Activated naive CD4-positive, alpha-beta T cell treated with anti-CD3 and anti-CD28 coated beads for 36 hours (primary cell): Measurements from ENCODE around the gene PDE6G. TPM values are rescaled to one million over a fixed set of nuclear protein-coding genes. Genes with fewer than 3 reads are reported as not detected.
"Not testable (repeated sequence)": the region's sequence is repeated elsewhere in the genome, so short reads cannot be mapped to it uniquely, and the experiment has no call there.

Experiments used
- CTCF ChIA-PET: fragments of 350-600 bp; sonication (Branson Sonifier 250); formaldehyde crosslinking; loops from one replicate; lab custom pipeline; 2021; ENCODE audit warnings: antibody characterized with exemption; lab: Charles Lee
- DNase-seq: peaks from one replicate; pipeline ENCODE4 v3.0.0-alpha.2; 2020
- H3K27ac Mint-ChIP-seq: one replicate; pipeline ENCODE4 v1.8.0; 2021; ENCODE audit warnings: mild to moderate bottlenecking, mixed read lengths
- H3K27me3 Mint-ChIP-seq: one replicate; pipeline ENCODE4 v1.8.0; 2021; ENCODE audit warnings: low read depth, mixed read lengths
- H3K36me3 Mint-ChIP-seq: one replicate; pipeline ENCODE4 v1.8.0; 2021; ENCODE audit warnings: low read depth, mixed read lengths
- H3K4me1 Mint-ChIP-seq: one replicate; pipeline ENCODE4 v1.8.0; 2021; ENCODE audit warnings: low read depth, mixed read lengths
- H3K4me3 Mint-ChIP-seq: one replicate; pipeline ENCODE4 v1.8.0; 2021; ENCODE audit warnings: mild to moderate bottlenecking, moderate library complexity, mixed read lengths
- H3K9me3 Mint-ChIP-seq: one replicate; pipeline ENCODE4 v1.8.0; 2021; ENCODE audit warnings: mixed read lengths
- intact Hi-C: fragments of 100-400 bp; cut with micrococcal nuclease; formaldehyde crosslinking; loops from one replicate; pipeline ENCODE4 v1.15.1; 2023
- total RNA-seq, 2 experiments: library from RNA; stranded (reverse); gene quantifications; one replicate each; pipeline ENCODE4 v1.2.3, GENCODE V29; 2021

The PDE6G gene
- total RNA-seq, 2 experiments from 2014 or later, result 0.83 to 0.89 TPM

- Mint-ChIP-seq H3K36me3 (peaks cover 18% of the 10 kb centered on the region), H3K4me1 (peaks cover 37% of the 10 kb centered on the region), H3K9me3 (no peaks in the 10 kb centered on the region), H3K27ac (peak within 1 kb of the TSS; percentile 70), H3K27me3 (no peaks in the 10 kb centered on the region), H3K4me3 (peak within 1 kb of the TSS; percentile 87)
- intact Hi-C loops, result loop anchor here (1.0 to 2.0 kb wide), 4 partner anchors 17 to 149 kb away; partner anchors contain the start of genes CCDC137, MCRIP1, MRPL12 and OXLD1
- DNase-seq, result peak; percentile 98
- CTCF ChIA-PET, result interaction anchor here (1.1 to 1.8 kb wide), 3 partner anchors 9 to 19 kb away, joined by 3 to 5 read pairs (median 4); partner anchors contain the start of gene MRPL12
Observed at GRCh38 chr17:81683584-81684441, 27.5 kb upstream of the PDE6G start, which contains the start of the genes ARL16 and HGS. Gene ARL16, minus strand, starts transcription at chr17:81683797. Its CDS starts 44 bp downstream, at chr17:81683753. Gene HGS, plus strand, starts transcription at chr17:81684011. Its CDS starts 56 bp downstream, at chr17:81684067.

GRCh38 chr17:81683208-81683583, 26.9 kb upstream of the PDE6G start:
- intact Hi-C loops, result loop anchor here (1.0 to 2.0 kb wide), 4 partner anchors 16 to 150 kb away; partner anchors contain the start of genes CCDC137, MCRIP1, MRPL12 and OXLD1
- CTCF ChIA-PET, result interaction anchor here (0.9 to 1.8 kb wide), 3 partner anchors 10 to 19 kb away, joined by 3 to 5 read pairs (median 3); partner anchors contain the start of gene MRPL12
- Mint-ChIP-seq H3K27me3 (no peaks in the 10 kb centered on the region), H3K36me3 (peaks cover 15% of the 10 kb centered on the region), H3K27ac (no peak overlapping the region), H3K4me3 (peak overlapping the region; percentile 87), H3K4me1 (peaks cover 37% of the 10 kb centered on the region), H3K9me3 (no peaks in the 10 kb centered on the region)
- DNase-seq, result no peak

- CTCF ChIA-PET, result interaction anchor here (0.9 to 1.8 kb wide), 3 partner anchors 10 to 20 kb away, joined by 3 to 5 read pairs (median 3); partner anchors contain the start of gene MRPL12
- intact Hi-C loops, result loop anchor here (1.0 to 2.0 kb wide), 4 partner anchors 16 to 150 kb away; partner anchors contain the start of genes CCDC137, MCRIP1, MRPL12 and OXLD1
- H3K4me3 Mint-ChIP-seq, result peak overlapping the region; percentile 87
Observed at GRCh38 chr17:81682565-81683207, 26.3 kb upstream of the PDE6G start.

GRCh38 chr17:81681672-81682071, 25.3 kb upstream of the PDE6G start:
- H3K4me3 Mint-ChIP-seq, result no peak overlapping the region
- H3K9me3 Mint-ChIP-seq, result no peaks in the 10 kb centered on the region
- intact Hi-C loops, result loop anchor here (2.0 kb wide), 2 partner anchors 15 to 151 kb away; partner anchors contain the start of genes CCDC137, MCRIP1 and OXLD1
- H3K36me3 Mint-ChIP-seq, result peaks cover 8% of the 10 kb centered on the region
- DNase-seq, result no peak
- H3K4me1 Mint-ChIP-seq, result peaks cover 27% of the 10 kb centered on the region
- no peak overlapping the region for H3K27ac Mint-ChIP-seq
- CTCF ChIA-PET, result interaction anchor here (1.2 kb wide), 1 partner anchor 14 kb away, joined by 3 read pairs; no protein-coding TSS in a partner anchor
- H3K27me3 Mint-ChIP-seq, result no peaks in the 10 kb centered on the region

More at GRCh38 chr17:81682565-81683207, 26.3 kb upstream of the PDE6G start:
- Mint-ChIP-seq H3K36me3 (peaks cover 15% of the 10 kb centered on the region), H3K27ac (no peak overlapping the region), H3K9me3 (no peaks in the 10 kb centered on the region), H3K27me3 (no peaks in the 10 kb centered on the region), H3K4me1 (peaks cover 36% of the 10 kb centered on the region)
- no peak for DNase-seq

GRCh38 chr17:81680150-81680549, 23.8 kb upstream of the PDE6G start:
- no peak for DNase-seq
- intact Hi-C loops, result no loop called here
- Mint-ChIP-seq H3K36me3 (peaks cover 5% of the 10 kb centered on the region), H3K27ac (no peak overlapping the region), H3K9me3 (no peaks in the 10 kb centered on the region), H3K27me3 (no peaks in the 10 kb centered on the region), H3K4me1 (peaks cover 20% of the 10 kb centered on the region), H3K4me3 (no peak overlapping the region)
- CTCF ChIA-PET, result no interaction called here

GRCh38 chr17:81676906-81677305, 20.6 kb upstream of the PDE6G start:
- peaks cover 3% of the 10 kb centered on the region for H3K36me3 Mint-ChIP-seq
- CTCF ChIA-PET, result interaction anchor here (1.3 kb wide), 1 partner anchor 25 kb away, joined by 5 read pairs; no protein-coding TSS in a partner anchor
- H3K27me3 Mint-ChIP-seq, result no peaks in the 10 kb centered on the region
- no peak overlapping the region for H3K27ac Mint-ChIP-seq
- no peak overlapping the region for H3K4me3 Mint-ChIP-seq
- no peak for DNase-seq
- H3K4me1 Mint-ChIP-seq, result peaks cover 4% of the 10 kb centered on the region
- no peaks in the 10 kb centered on the region for H3K9me3 Mint-ChIP-seq
- intact Hi-C loops, result no loop called here

GRCh38 chr17:81675515-81676221, 19.3 kb upstream of the PDE6G start:
- peak; percentile 47 for DNase-seq
- H3K36me3 Mint-ChIP-seq, H3K9me3 Mint-ChIP-seq, H3K27ac Mint-ChIP-seq, H3K4me3 Mint-ChIP-seq, H3K27me3 Mint-ChIP-seq, intact Hi-C loops, H3K4me1 Mint-ChIP-seq: not testable (repeated sequence)
- CTCF ChIA-PET, result interaction anchor here (0.6 to 1.3 kb wide), 7 partner anchors 17 to 607 kb away, joined by 3 to 7 read pairs (median 3); partner anchors contain the start of gene PCYT2

- H3K27me3 Mint-ChIP-seq, result no peaks in the 10 kb centered on the region
- CTCF ChIA-PET, result no interaction called here
- no peaks in the 10 kb centered on the region for H3K9me3 Mint-ChIP-seq
- no peak for DNase-seq
- H3K4me3 Mint-ChIP-seq, result no peak overlapping the region
- intact Hi-C loops, result no loop called here
- H3K36me3 Mint-ChIP-seq, result peaks cover 16% of the 10 kb centered on the region
- peaks cover 6% of the 10 kb centered on the region for H3K4me1 Mint-ChIP-seq
- no peak overlapping the region for H3K27ac Mint-ChIP-seq
Observed at GRCh38 chr17:81673561-81674258, 17.4 kb upstream of the PDE6G start.

- Mint-ChIP-seq H3K4me3 (no peak overlapping the region), H3K27ac (no peak overlapping the region), H3K36me3 (peaks cover 22% of the 10 kb centered on the region), H3K4me1 (peaks cover 11% of the 10 kb centered on the region), H3K27me3 (no peaks in the 10 kb centered on the region), H3K9me3 (no peaks in the 10 kb centered on the region)
- DNase-seq, result no peak
- intact Hi-C loops, result no loop called here
- CTCF ChIA-PET, result no interaction called here
Observed at GRCh38 chr17:81672954-81673353, 16.6 kb upstream of the PDE6G start.

GRCh38 chr17:81672504-81672903, 16.2 kb upstream of the PDE6G start:
- Mint-ChIP-seq H3K27me3 (no peaks in the 10 kb centered on the region), H3K27ac (no peak overlapping the region), H3K9me3 (no peaks in the 10 kb centered on the region), H3K4me1 (peaks cover 16% of the 10 kb centered on the region), H3K4me3 (no peak overlapping the region), H3K36me3 (peaks cover 26% of the 10 kb centered on the region)
- no peak for DNase-seq
- intact Hi-C loops, result no loop called here
- CTCF ChIA-PET, result no interaction called here

- CTCF ChIA-PET, result interaction anchor here (0.5 to 1.6 kb wide), 4 partner anchors 11 to 104 kb away, joined by 3 to 4 read pairs (median 3); no protein-coding TSS in a partner anchor
- Mint-ChIP-seq H3K36me3 (peaks cover 42% of the 10 kb centered on the region), H3K4me1 (peaks cover 48% of the 10 kb centered on the region), H3K27me3 (no peaks in the 10 kb centered on the region), H3K27ac (peak overlapping the region; percentile 41), H3K4me3 (peak overlapping the region; percentile 99), H3K9me3 (no peaks in the 10 kb centered on the region)
- intact Hi-C loops, result loop anchor here (2.0 to 5.0 kb wide), 5 partner anchors 15 to 193 kb away; partner anchors contain the start of genes ACTG1, ARL16, FAAP100 and NPLOC4
- DNase-seq, result no peak
Observed at GRCh38 chr17:81667754-81668153, 11.4 kb upstream of the PDE6G start.
